CD4-positive, alpha-beta T cell treated with Interleukin-10 for 1 hour (primary cell): ENCODE data around the gene RAB28.
"Not testable (repeated sequence)": the region's sequence is repeated elsewhere in the genome, so short reads cannot be mapped to it uniquely, and the experiment has no call there.

Experiments
- DNase-seq: peaks from one replicate; pipeline ENCODE4 v3.0.0-alpha.2; 2020

The RAB28 gene

GRCh38 chr4:13445841-13446790 lies 38.0 kb downstream of the RAB28 start:
- no peak for DNase-seq

GRCh38 chr4:13441506-13441905 lies 42.6 kb downstream of the RAB28 start:
- no peak for DNase-seq

GRCh38 chr4:13436962-13437361 lies 47.2 kb downstream of the RAB28 start:
- no peak for DNase-seq

- DNase-seq: no peak
Measured at GRCh38 chr4:13432453-13432852, 51.7 kb downstream of the RAB28 start.

- DNase-seq: no peak
Measured at GRCh38 chr4:13430834-13431568, 53.1 kb downstream of the RAB28 start.

- DNase-seq: no peak
Measured at GRCh38 chr4:13427599-13428325, 56.4 kb downstream of the RAB28 start.

- DNase-seq: no peak
Measured at GRCh38 chr4:13415068-13415785, 68.9 kb downstream of the RAB28 start.

GRCh38 chr4:13413729-13414437 lies 70.3 kb downstream of the RAB28 start:
- no peak for DNase-seq

- no peak for DNase-seq
Measured at GRCh38 chr4:13411942-13412341, 72.2 kb downstream of the RAB28 start.

GRCh38 chr4:13409324-13409723 lies 74.8 kb downstream of the RAB28 start:
- no peak for DNase-seq

- not testable (repeated sequence) for DNase-seq
Measured at GRCh38 chr4:13406156-13406555, 78.0 kb downstream of the RAB28 start.

GRCh38 chr4:13403833-13404232 lies 80.3 kb downstream of the RAB28 start:
- DNase-seq: no peak

- no peak for DNase-seq
Measured at GRCh38 chr4:13403326-13403725, 80.8 kb downstream of the RAB28 start.

- DNase-seq: no peak
Measured at GRCh38 chr4:13399257-13399656, 84.9 kb downstream of the RAB28 start.

- DNase-seq: no peak
Measured at GRCh38 chr4:13396161-13396560, 88.0 kb downstream of the RAB28 start.

- not testable (repeated sequence) for DNase-seq
Measured at GRCh38 chr4:13389901-13390300, 94.2 kb downstream of the RAB28 start.

GRCh38 chr4:13386405-13387107 lies 97.6 kb downstream of the RAB28 start:
- no peak for DNase-seq

GRCh38 chr4:13384055-13384454 lies 100.1 kb downstream of the RAB28 start:
- no peak for DNase-seq

- DNase-seq: no peak
Measured at GRCh38 chr4:13378973-13379759, 105.0 kb downstream of the RAB28 start.

- DNase-seq: no peak
Measured at GRCh38 chr4:13371048-13371447, 113.1 kb downstream of the RAB28 start.
